HepG2 (cell line): ENCODE results near the gene NUDT17. TPM values are rescaled to one million over a fixed set of nuclear protein-coding genes. Genes with fewer than 3 reads are reported as not detected.

Source experiments
- ATAC-seq: fragments of 200-7000 bp; cut with Tn5 transposase; 3 replicates; pipeline ENCODE4 v1.9.1; 2020; ENCODE audit warnings: mild to moderate bottlenecking, moderate library complexity
- BruUV-seq: library from RNA; stranded (reverse); fragments of 400-500 nt; replicated peaks from 2 replicates; lab custom pipeline; 2021; lab: Mats Ljungman, UMichigan
- CTCF ChIA-PET: fragments of 300-600 bp; formaldehyde crosslinking; extraction: SDS; loops from one replicate; lab custom pipeline; 2021; ENCODE audit warnings: low total read pairs, inconsistent platforms, low intra/inter-chr PET ratio; lab: Yijun Ruan, JAX
- POLR2A ChIA-PET: fragments of 350-600 bp; sonication (Branson Sonifier 250); formaldehyde crosslinking; loops from one replicate; lab custom pipeline; 2020; ENCODE audit warnings: antibody characterized with exemption, inconsistent platforms; lab: Yijun Ruan, JAX
- DNase-seq: peaks from one replicate; pipeline ENCODE4 v3.0.0-alpha.2; 2015; ENCODE audit warnings: low spot score
- FAIRE-seq: peaks from 3 replicates; lab custom pipeline; 2011; peaks lifted over from hg19 to GRCh38; lab: Jason Lieb, UNC
- H2AFZ ChIP-seq: one replicate; pipeline ENCODE4 v1.6.1; 2011; ENCODE audit warnings: low read length, inconsistent platforms
- H3K27ac ChIP-seq: fragments of 300-600 bp; 3 replicates; pipeline ENCODE4 v1.8.0; 2011; ENCODE audit warnings: mixed run types, mild to moderate bottlenecking, mixed read lengths, low read length, inconsistent platforms; ENCODE audit not compliant: insufficient read depth; ENCODE audit errors: extremely low read length
- H3K27me3 ChIP-seq, 2 experiments: fragments of 200-600 bp in 1 of 2; 2 replicates in 1 of 2; 3 replicates in 1 of 2; pipeline versions ENCODE4 v1.6.0 to v1.8.0; 2011; ENCODE audit warnings: low read length in 2 of 2, mild to moderate bottlenecking in 2 of 2, moderate library complexity in 2 of 2, inconsistent platforms in 1 of 2; ENCODE audit not compliant: insufficient read depth in 2 of 2, control insufficient read depth in 1 of 2
- H3K36me3 ChIP-seq, 2 experiments: fragments of 200-600 bp in 1 of 2; replicated peaks in 1 of 2; 2 replicates in 1 of 2; 3 replicates in 1 of 2; pipeline versions ENCODE4 v1.5.1 to v1.8.0; 2011; ENCODE audit warnings: low read length in 2 of 2, inconsistent platforms in 1 of 2; ENCODE audit not compliant: insufficient read depth in 2 of 2, control insufficient read depth in 1 of 2
- H3K4me1 ChIP-seq: 2 replicates; pipeline ENCODE4 v1.5.1; 2012; ENCODE audit warnings: low read length, inconsistent platforms; ENCODE audit not compliant: insufficient read depth
- H3K4me2 ChIP-seq: 2 replicates; pipeline ENCODE4 v1.6.0; 2011; ENCODE audit warnings: low read depth, low read length, inconsistent platforms
- H3K4me3 ChIP-seq, 3 experiments: fragments of 200-600 bp in 1 of 3; sonication (generic), shearing (Covaris generic) in 1 of 3; replicated peaks in 1 of 3; 2 replicates each; pipeline ENCODE4 v1.5.1; 2011 to 2016; ENCODE audit warnings: low read length in 3 of 3, inconsistent platforms in 2 of 3, low read depth in 2 of 3, mild to moderate bottlenecking in 2 of 3, control low read depth in 1 of 3, mixed read lengths in 1 of 3; ENCODE audit not compliant: insufficient read depth in 1 of 3
- H3K79me2 ChIP-seq: one replicate; pipeline ENCODE4 v1.6.1; 2011; ENCODE audit warnings: low read length, inconsistent platforms; ENCODE audit not compliant: insufficient read depth
- H3K9ac ChIP-seq: 2 replicates; pipeline ENCODE4 v1.6.0; 2011; ENCODE audit warnings: mild to moderate bottlenecking, low read depth, low read length, inconsistent platforms; ENCODE audit not compliant: insufficient read depth
- H3K9me3 ChIP-seq: 2 replicates; pipeline ENCODE4 v1.5.1; 2012; ENCODE audit warnings: mild to moderate bottlenecking, low read length
- H4K20me1 ChIP-seq: 2 replicates; pipeline ENCODE4 v1.6.0; 2011; ENCODE audit warnings: inconsistent platforms, mild to moderate bottlenecking, low read length, moderate library complexity; ENCODE audit not compliant: insufficient read depth
- ARID2 ChIP-seq: sonication (generic); formaldehyde crosslinking; IDR thresholded peaks from 2 replicates; pipeline ENCODE4 v1.8.1; 2022; ENCODE audit warnings: mild to moderate bottlenecking, missing genetic modification reagents, borderline replicate concordance
- BCL6 ChIP-seq: IDR thresholded peaks from 2 replicates; pipeline ENCODE4 v1.6.1; 2016; ENCODE audit warnings: missing genetic modification reagents, missing compliant biosample characterization
- EP300 ChIP-seq, 3 experiments: sonication (generic) in 1 of 3; formaldehyde crosslinking in 1 of 3; IDR thresholded peaks; 2 replicates each; pipeline versions ENCODE4 v1.5.1 to v1.6.1; 2011 to 2020; ENCODE audit warnings: low read depth in 2 of 3, low read length in 2 of 3, borderline replicate concordance in 1 of 3, improper control_type of control experiment in 1 of 3, mild to moderate bottlenecking in 1 of 3, missing genetic modification reagents in 1 of 3, moderate library complexity in 1 of 3
- FOXO1 ChIP-seq: sonication (generic); formaldehyde crosslinking; IDR thresholded peaks from 2 replicates; pipeline ENCODE4 v1.4.0; 2020; ENCODE audit warnings: missing genetic modification reagents
- HMGXB4 ChIP-seq, 2 experiments: sonication (generic) in 1 of 2; formaldehyde crosslinking in 1 of 2; IDR thresholded peaks; 2 replicates each; pipeline versions ENCODE4 v1.4.0 to v1.6.1; 2018 to 2020; ENCODE audit warnings: missing genetic modification reagents in 2 of 2, borderline replicate concordance in 1 of 2, low read depth in 1 of 2, mild to moderate bottlenecking in 1 of 2, missing biosample characterization in 1 of 2
- ISL2 ChIP-seq: sonication (generic); formaldehyde crosslinking; IDR thresholded peaks from 2 replicates; pipeline ENCODE4 v1.5.0; 2020; ENCODE audit warnings: missing genetic modification reagents
- LRRFIP1 ChIP-seq: sonication (generic); formaldehyde crosslinking; conservative IDR thresholded peaks from 2 replicates; pipeline ENCODE4 v1.4.0; 2020; ENCODE audit warnings: missing genetic modification reagents
- NPAS2 ChIP-seq: sonication (generic); formaldehyde crosslinking; IDR thresholded peaks from 2 replicates; pipeline ENCODE4 v1.8.0; 2022; ENCODE audit warnings: mild to moderate bottlenecking, missing genetic modification reagents, borderline replicate concordance
- SNAI1 ChIP-seq: sonication (generic); formaldehyde crosslinking; IDR thresholded peaks from 2 replicates; pipeline ENCODE4 v1.5.0; 2020; ENCODE audit warnings: mild to moderate bottlenecking, missing genetic modification reagents, borderline replicate concordance
- TCF7 ChIP-seq: sonication (generic); IDR thresholded peaks from 2 replicates; pipeline ENCODE4 v1.6.1; 2016; ENCODE audit warnings: antibody characterized with exemption, low read depth
- ZBTB4 ChIP-seq: sonication (generic); formaldehyde crosslinking; IDR thresholded peaks from 2 replicates; pipeline ENCODE4 v1.4.0; 2020; ENCODE audit warnings: missing genetic modification reagents, mild to moderate bottlenecking, borderline replicate concordance
- ZFY ChIP-seq: sonication (generic); formaldehyde crosslinking; IDR thresholded peaks from 2 replicates; pipeline ENCODE4 v1.4.0; 2020; ENCODE audit warnings: missing genetic modification reagents
- ZNF264 ChIP-seq: sonication (generic); formaldehyde crosslinking; IDR thresholded peaks from 2 replicates; pipeline ENCODE4 v1.4.0; 2020; ENCODE audit warnings: missing genetic modification reagents
- ZNF331 ChIP-seq: sonication (generic); formaldehyde crosslinking; IDR thresholded peaks from 2 replicates; pipeline ENCODE4 v1.4.0; 2020; ENCODE audit warnings: missing genetic modification reagents
- ZNF775 ChIP-seq: sonication (generic); formaldehyde crosslinking; IDR thresholded peaks from 2 replicates; pipeline ENCODE4 v1.4.0; 2020; ENCODE audit warnings: missing genetic modification reagents, mild to moderate bottlenecking, moderate library complexity, borderline replicate concordance
- WGBS: methylation state at CpG from one replicate; pipeline ENCODE4 v1.1.6; 2017; ENCODE audit warnings: low lambda C conversion rate; 5-methylcytosine and 5-hydroxymethylcytosine counted together
- in situ Hi-C: cut with HindIII; loops from 2 replicates; pipeline ENCODE4 v1.10.0; 2017; ENCODE audit warnings: low pct_unique_long_range_greater_than_20kb; ENCODE audit not compliant: extremely low pct_ligation_motif_present
- intact Hi-C: fragments of 100-400 bp; cut with micrococcal nuclease; formaldehyde crosslinking; loops from one replicate; pipeline ENCODE4 v1.10.0; 2022; ENCODE audit not compliant: unreplicated experiment
- polyA plus RNA-seq, 8 experiments: library from polyadenylated mRNA; depleted of rRNA in 3 of 8; stranded (reverse) in 7 of 8; unstranded in 1 of 8; fragments of >200 nt; fragmentation: Illumina TruSeq in 4 of 8; extraction: Trizol in 4 of 8; gene quantifications; 2 replicates each; pipeline versions ENCODE4 v1.2.1 to v1.2.3, GENCODE V29; 2011 to 2016; ENCODE audit warnings: low read depth in 4 of 8, missing spikeins in 1 of 8, mixed read lengths in 1 of 8; ENCODE audit not compliant: insufficient read depth in 1 of 8
- total RNA-seq, 5 experiments: library from RNA; depleted of rRNA; stranded (reverse); fragments of >200 nt; fragmentation: Illumina TruSeq; extraction: Trizol; gene quantifications; 2 replicates each; pipeline ENCODE4 v1.2.3, GENCODE V29; 2016; ENCODE audit warnings: low read depth in 1 of 5

The NUDT17 gene
- total and polyA plus RNA-seq, 2 of the 13 experiments (the other 11 are each of a cell fraction or from before 2014, with no cell fraction given), result 2.6 to 5.8 TPM

GRCh38 chr1:145874646-145875045, 29.2 kb downstream of the NUDT17 start:
- intact Hi-C loops, result no loop called here
- no peaks in the 10 kb centered on the region for H4K20me1 ChIP-seq
- H3K27me3 ChIP-seq, result peaks cover 6 to 59% of the 10 kb centered on the region in 2 experiments; a peak in 3 of 5 replicates
- FAIRE-seq (no peak), ATAC-seq (no peak), DNase-seq (no peak)
- ChIA-PET CTCF (no interaction called here), POLR2A (no interaction called here)
- H2AFZ ChIP-seq, result no peak overlapping the region
- H3K4me2 ChIP-seq, result no peak overlapping the region
- no peaks in the 10 kb centered on the region for H3K9me3 ChIP-seq
- no peaks in the 10 kb centered on the region for H3K36me3 ChIP-seq
- BruUV-seq, result no TSS peak
- in situ Hi-C loops, result no loop called here
- H3K79me2 ChIP-seq, result no peaks in the 10 kb centered on the region
- 50% methylated on average over 4 of the region's 12 CpGs for WGBS
- H3K27ac ChIP-seq, result no peak overlapping the region
- 0 out of 2 replicates have a peak, but pooled peaks cover 7% of the 10 kb centered on the region for H3K4me1 ChIP-seq
- H3K9ac ChIP-seq, result no peak overlapping the region
- H3K4me3 ChIP-seq, result no peak overlapping the region
- TF ChIP-seq ZNF331 (CRISPR knock-in tag), result no peak
- TF ChIP-seq LRRFIP1 (CRISPR knock-in tag), result no peak
- no peak for TF ChIP-seq ZNF264 (CRISPR knock-in tag)
- no peak for TF ChIP-seq EP300 (IDR thresholded peaks at IDR 0.05; ENCODE audit: low read depth in 2 of 2, low read length in 2 of 2)
- TF ChIP-seq EP300 (CRISPR knock-in tag; IDR thresholded peaks at IDR 0.05; ENCODE audit: borderline replicate concordance), result no peak
- no peak for TF ChIP-seq TCF7
- TF ChIP-seq ISL2 (CRISPR knock-in tag), result no peak
- no peak for TF ChIP-seq ZNF775 (CRISPR knock-in tag)
- TF ChIP-seq SNAI1, result no peak
- no peak for TF ChIP-seq HMGXB4 (CRISPR knock-in tag; IDR thresholded peaks at IDR 0.05; ENCODE audit: borderline replicate concordance in 1 of 2, low read depth in 1 of 2)
- no peak for TF ChIP-seq NPAS2
- no peak for TF ChIP-seq ARID2 (CRISPR knock-in tag)
- no peak for TF ChIP-seq ZFY (CRISPR knock-in tag)
- TF ChIP-seq FOXO1 (CRISPR knock-in tag), result no peak
- no peak for TF ChIP-seq BCL6 (CRISPR knock-in tag)
- no peak for TF ChIP-seq ZBTB4
